DND-41 (cell line): ENCODE data around the gene ACBD5.

ENCODE experiments used
- EZH2 ChIP-seq: IDR thresholded peaks from 3 replicates; pipeline ENCODE4 v1.6.1; 2012; ENCODE audit warnings: borderline replicate concordance, low read depth, mild to moderate bottlenecking, moderate library complexity, low read length, inconsistent platforms; ENCODE audit not compliant: severe bottlenecking
- TF ChIP-seq, protein P1 (sequence below): IDR thresholded peaks from 2 replicates; pipeline ENCODE4 v1.5.1; 2012; ENCODE audit warnings: borderline replicate concordance, low read length, moderate library complexity, mild to moderate bottlenecking; ENCODE audit not compliant: poor library complexity, severe bottlenecking; ENCODE audit errors: extremely low read depth

DNA sequence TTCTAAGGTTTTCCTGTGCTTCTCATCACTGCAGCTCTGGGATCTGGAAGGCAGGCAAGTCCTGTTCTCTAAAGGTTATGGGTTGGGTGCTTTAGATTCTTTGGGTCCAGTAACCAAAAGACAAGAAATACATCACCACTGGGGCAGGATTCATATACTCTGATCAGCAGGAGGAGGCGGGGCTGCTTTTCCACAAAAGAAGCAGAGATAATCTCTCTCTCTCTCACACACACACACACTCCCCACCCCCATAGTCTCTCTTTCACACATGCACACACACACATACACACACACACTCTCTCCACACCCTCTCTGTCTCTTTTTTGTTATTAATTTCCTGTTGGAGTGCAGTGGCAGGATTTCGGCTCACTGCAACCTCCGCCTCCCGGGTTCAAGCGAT lies 13.0 kb upstream of the ACBD5 start:
- TF ChIP-seq, protein P1, sequence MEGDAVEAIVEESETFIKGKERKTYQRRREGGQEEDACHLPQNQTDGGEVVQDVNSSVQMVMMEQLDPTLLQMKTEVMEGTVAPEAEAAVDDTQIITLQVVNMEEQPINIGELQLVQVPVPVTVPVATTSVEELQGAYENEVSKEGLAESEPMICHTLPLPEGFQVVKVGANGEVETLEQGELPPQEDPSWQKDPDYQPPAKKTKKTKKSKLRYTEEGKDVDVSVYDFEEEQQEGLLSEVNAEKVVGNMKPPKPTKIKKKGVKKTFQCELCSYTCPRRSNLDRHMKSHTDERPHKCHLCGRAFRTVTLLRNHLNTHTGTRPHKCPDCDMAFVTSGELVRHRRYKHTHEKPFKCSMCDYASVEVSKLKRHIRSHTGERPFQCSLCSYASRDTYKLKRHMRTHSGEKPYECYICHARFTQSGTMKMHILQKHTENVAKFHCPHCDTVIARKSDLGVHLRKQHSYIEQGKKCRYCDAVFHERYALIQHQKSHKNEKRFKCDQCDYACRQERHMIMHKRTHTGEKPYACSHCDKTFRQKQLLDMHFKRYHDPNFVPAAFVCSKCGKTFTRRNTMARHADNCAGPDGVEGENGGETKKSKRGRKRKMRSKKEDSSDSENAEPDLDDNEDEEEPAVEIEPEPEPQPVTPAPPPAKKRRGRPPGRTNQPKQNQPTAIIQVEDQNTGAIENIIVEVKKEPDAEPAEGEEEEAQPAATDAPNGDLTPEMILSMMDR: no peak
- no peak for TF ChIP-seq EZH2
